Renal pelvis (tissue), 4 donors: ENCODE results near the gene KLHL33. TPM values are rescaled to one million over a fixed set of nuclear protein-coding genes. Genes with fewer than 3 reads are reported as not detected.

Experiments
- DNase-seq: peaks from one replicate; pipeline ENCODE4 v3.0.0-alpha.2; 2013
- polyA plus RNA-seq, 3 donors: library from polyadenylated mRNA; unstranded; fragments of 120-200 nt; gene quantifications; one replicate each; pipeline ENCODE4 v1.2.1, GENCODE V29; 2013; ENCODE audit not compliant: insufficient read length in 3 of 3

Gene KLHL33
- polyA plus RNA-seq, 3 donors: 0.27 to 0.88 (median 0.56) TPM

GRCh38 chr14:20376071-20376588 is 59.8 kb downstream of the KLHL33 start:
- peak; percentile 16 for DNase-seq

Other genes with a start within 250 kb of the KLHL33 start
- under 1 TPM in 1 of 3 donors, not detected in 2; 0.09 TPM for gene OR11G2, start 245.3 kb downstream of the KLHL33 start, polyA plus RNA-seq
- not detected for gene OR11H6, start 212.5 kb downstream of the KLHL33 start, polyA plus RNA-seq
- gene OR11H7, start 207.2 kb downstream of the KLHL33 start, polyA plus RNA-seq: 1 to 10 TPM in 1 of 3 donors, under 1 TPM in 2; 0.47 to 1.1 (median 0.61) TPM
- under 1 TPM in 2 of 3 donors, not detected in 1; 0.06 to 0.18 TPM for gene OR11H4, start 196.9 kb downstream of the KLHL33 start, polyA plus RNA-seq
- gene TTC5, start 130.2 kb downstream of the KLHL33 start, polyA plus RNA-seq: 10 to 100 TPM; 26.1 to 28.2 (median 26.6) TPM
- 100 to 1,000 TPM in 2 of 3 donors, 10 to 100 TPM in 1; 97.9 to 130 (median 105) TPM for gene CCNB1IP1, start 102.9 kb downstream of the KLHL33 start, polyA plus RNA-seq
- gene PARP2, start 92.5 kb downstream of the KLHL33 start, polyA plus RNA-seq: 10 to 100 TPM; 47.7 to 60.8 (median 57.6) TPM
- gene TEP1, start 22.7 kb downstream of the KLHL33 start, polyA plus RNA-seq: 10 to 100 TPM; 17.7 to 22.1 (median 19.9) TPM
- gene OSGEP, start 18.6 kb upstream of the KLHL33 start, polyA plus RNA-seq: 10 to 100 TPM; 48.5 to 87.7 (median 78.9) TPM
- 100 to 1,000 TPM; 318 to 336 (median 334) TPM for gene APEX1, start 19.1 kb upstream of the KLHL33 start, polyA plus RNA-seq
- gene PIP4P1, start 25.3 kb upstream of the KLHL33 start, polyA plus RNA-seq: 10 to 100 TPM; 33.9 to 37.6 (median 35.3) TPM
- gene PNP, start 33.2 kb upstream of the KLHL33 start, polyA plus RNA-seq: 10 to 100 TPM; 67.6 to 80.2 (median 78.8) TPM
- under 1 TPM in 1 of 3 donors, not detected in 2; 0.23 TPM for gene RNASE10, start 69.4 kb upstream of the KLHL33 start, polyA plus RNA-seq
- gene RNASE9, start 124.9 kb upstream of the KLHL33 start, polyA plus RNA-seq: not detected
- gene RNASE11, start 151.8 kb upstream of the KLHL33 start, polyA plus RNA-seq: not detected
- not detected for gene RNASE12, start 155.2 kb upstream of the KLHL33 start, polyA plus RNA-seq
- not detected for gene OR6S1, start 205.5 kb upstream of the KLHL33 start, polyA plus RNA-seq
- gene RNASE4, start 248.4 kb upstream of the KLHL33 start, polyA plus RNA-seq: 1 to 10 TPM; 1.3 to 4.4 (median 2.4) TPM